ENCODE data around the gene CDKN2B-AS1. TPM values are rescaled to one million over a fixed set of nuclear protein-coding genes. Genes with fewer than 3 reads are reported as not detected.

The CDKN2B-AS1 gene
- total and polyA plus RNA-seq, 2 donors (not counting 1 experiment from before 2014, with no cell fraction given), result 1.3 to 2.5 TPM

- no peaks in the 10 kb centered on the region for H3K27me3 ChIP-seq (replicated peaks in 1 of 4; ENCODE audit: control extremely low read depth in 1 of 4, control insufficient read depth in 3 of 4, insufficient read depth in 4 of 4, low read length in 3 of 4)
- ATAC-seq (ENCODE audit: low read depth) (no peak), DNase-seq (no peak)
- H3K27ac Mint-ChIP-seq, result no peak overlapping the region
- no peaks in the 10 kb centered on the region for H3K27me3 Mint-ChIP-seq
- H3K27ac ChIP-seq (ENCODE audit: low read length in 2 of 2), result no peak overlapping the region
- ChIA-PET CTCF (interaction anchor here (0.9 kb wide), 1 partner anchor 20 kb away, joined by 3 read pairs; no protein-coding TSS in a partner anchor), POLR2A (no interaction called here)
- no peaks in the 10 kb centered on the region for H3K4me1 ChIP-seq (ENCODE audit: control insufficient read depth in 2 of 2, insufficient read depth in 2 of 2, low read length in 2 of 2)
- no peaks in the 10 kb centered on the region for H3K4me1 Mint-ChIP-seq
- intact Hi-C loops (cut with micrococcal nuclease), result no loop called here
- H4K20me1 ChIP-seq (ENCODE audit: control insufficient read depth, insufficient read depth, low read length, poor library complexity, severe bottlenecking), result no peaks in the 10 kb centered on the region
- no peak overlapping the region for H3K4me3 ChIP-seq (ENCODE audit: control extremely low read depth in 1 of 5, extremely low read depth in 1 of 5, insufficient read depth in 1 of 5, low read depth in 2 of 5, low read length in 4 of 5)
- no peaks in the 10 kb centered on the region for H3K36me3 ChIP-seq (replicated peaks in 1 of 2; ENCODE audit: control extremely low read depth in 1 of 2, control insufficient read depth in 1 of 2, extremely low read depth in 1 of 2, insufficient read depth in 2 of 2, low read length in 1 of 2)
- H3K9me3 ChIP-seq (ENCODE audit: control extremely low read depth in 1 of 3, control insufficient read depth in 2 of 3, insufficient read depth in 1 of 3, low read length in 2 of 3), result peaks cover 0 to 4% (median 0%) of the 10 kb centered on the region in 3 donors
- no peak for TF ChIP-seq EZH2 (IDR thresholded peaks at IDR 0.05; ENCODE audit: borderline replicate concordance, insufficient read depth, low read depth, low read length, poor library complexity, severe bottlenecking)
- no peak for TF ChIP-seq CTCF (IDR thresholded peaks at IDR 0.05)
- no peak overlapping the region for H3K9ac ChIP-seq (ENCODE audit: low read length)
- no CpG with 5 or more reads among the region's 4 CpGs for WGBS (ENCODE audit: insufficient coverage)
- no peaks in the 10 kb centered on the region for H3K9me3 Mint-ChIP-seq (ENCODE audit: insufficient read depth)
- H2AFZ ChIP-seq (ENCODE audit: insufficient read depth, low read depth, low read length, poor library complexity, severe bottlenecking), result no peak overlapping the region
- H3K79me2 ChIP-seq (ENCODE audit: control insufficient read depth, insufficient read depth, low read length), result no peaks in the 10 kb centered on the region
- H3K4me3 Mint-ChIP-seq, result no peak overlapping the region
- H3K4me2 ChIP-seq (replicated peaks; ENCODE audit: low read depth, low read length, poor library complexity, severe bottlenecking), result no peak overlapping the region
These were observed 66.3 kb downstream of the CDKN2B-AS1 start for GRCh38 chr9:22060831-22061383.

- H3K4me3 Mint-ChIP-seq, result no peak overlapping the region
- Histone ChIP-seq H3K27ac (ENCODE audit: low read length in 2 of 2) (no peak overlapping the region), H3K79me2 (ENCODE audit: control insufficient read depth, insufficient read depth, low read length) (no peaks in the 10 kb centered on the region), H3K27me3 (replicated peaks in 1 of 4; ENCODE audit: control extremely low read depth in 1 of 4, control insufficient read depth in 3 of 4, insufficient read depth in 4 of 4, low read length in 3 of 4) (no peaks in the 10 kb centered on the region), H3K9me3 (ENCODE audit: control extremely low read depth in 1 of 3, control insufficient read depth in 2 of 3, insufficient read depth in 1 of 3, low read length in 2 of 3) (peaks cover 0 to under 1% (median 0%) of the 10 kb centered on the region in 3 donors), H3K4me2 (replicated peaks; ENCODE audit: low read depth, low read length, poor library complexity, severe bottlenecking) (no peak overlapping the region), H2AFZ (ENCODE audit: insufficient read depth, low read depth, low read length, poor library complexity, severe bottlenecking) (no peak overlapping the region), H3K9ac (ENCODE audit: low read length) (no peak overlapping the region), H3K4me1 (ENCODE audit: control insufficient read depth in 2 of 2, insufficient read depth in 2 of 2, low read length in 2 of 2) (no peaks in the 10 kb centered on the region), H4K20me1 (ENCODE audit: control insufficient read depth, insufficient read depth, low read length, poor library complexity, severe bottlenecking) (no peaks in the 10 kb centered on the region), H3K36me3 (replicated peaks in 1 of 2; ENCODE audit: control extremely low read depth in 1 of 2, control insufficient read depth in 1 of 2, extremely low read depth in 1 of 2, insufficient read depth in 2 of 2, low read length in 1 of 2) (no peaks in the 10 kb centered on the region), H3K4me3 (ENCODE audit: control extremely low read depth in 1 of 5, extremely low read depth in 1 of 5, insufficient read depth in 1 of 5, low read depth in 2 of 5, low read length in 4 of 5) (no peak overlapping the region)
- H3K9me3 Mint-ChIP-seq (ENCODE audit: insufficient read depth), result no peaks in the 10 kb centered on the region
- DNase-seq (no peak), ATAC-seq (ENCODE audit: low read depth) (no peak)
- no CpG with 5 or more reads among the region's 2 CpGs for WGBS (ENCODE audit: insufficient coverage)
- no peak overlapping the region for H3K27ac Mint-ChIP-seq
- H3K4me1 Mint-ChIP-seq, result no peaks in the 10 kb centered on the region
- ChIA-PET POLR2A (no interaction called here), CTCF (no interaction called here)
- TF ChIP-seq CTCF (IDR thresholded peaks at IDR 0.05) (no peak), EZH2 (IDR thresholded peaks at IDR 0.05; ENCODE audit: borderline replicate concordance, insufficient read depth, low read depth, low read length, poor library complexity, severe bottlenecking) (no peak)
- H3K27me3 Mint-ChIP-seq, result no peaks in the 10 kb centered on the region
- intact Hi-C loops (cut with micrococcal nuclease), result no loop called here
These were observed 70.4 kb downstream of the CDKN2B-AS1 start for GRCh38 chr9:22064957-22065356.
